Lower leg skin (tissue), 3 donors: ENCODE data around the gene CCAR1.

Experiments
- POLR2A ChIP-seq, 2 donors: fragments of 450-650 bp; IDR thresholded peaks; one replicate each; pipeline ENCODE4 v1.6.1; 2016 to 2017; ENCODE audit warnings: antibody characterized with exemption in 2 of 2, mild to moderate bottlenecking in 1 of 2, moderate library complexity in 1 of 2
- TF ChIP-seq, protein P1 (sequence below), 3 donors: fragments of 450-650 bp; IDR thresholded peaks; one replicate each; pipeline ENCODE4 v1.5.1; 2016; ENCODE audit warnings: antibody characterized with exemption in 3 of 3, mild to moderate bottlenecking in 3 of 3, moderate library complexity in 2 of 3

GRCh38 chr10:68826764-68827591 lies 105.9 kb downstream of the CCAR1 start, which contains the start of gene STOX1:
- TF ChIP-seq, protein P1, sequence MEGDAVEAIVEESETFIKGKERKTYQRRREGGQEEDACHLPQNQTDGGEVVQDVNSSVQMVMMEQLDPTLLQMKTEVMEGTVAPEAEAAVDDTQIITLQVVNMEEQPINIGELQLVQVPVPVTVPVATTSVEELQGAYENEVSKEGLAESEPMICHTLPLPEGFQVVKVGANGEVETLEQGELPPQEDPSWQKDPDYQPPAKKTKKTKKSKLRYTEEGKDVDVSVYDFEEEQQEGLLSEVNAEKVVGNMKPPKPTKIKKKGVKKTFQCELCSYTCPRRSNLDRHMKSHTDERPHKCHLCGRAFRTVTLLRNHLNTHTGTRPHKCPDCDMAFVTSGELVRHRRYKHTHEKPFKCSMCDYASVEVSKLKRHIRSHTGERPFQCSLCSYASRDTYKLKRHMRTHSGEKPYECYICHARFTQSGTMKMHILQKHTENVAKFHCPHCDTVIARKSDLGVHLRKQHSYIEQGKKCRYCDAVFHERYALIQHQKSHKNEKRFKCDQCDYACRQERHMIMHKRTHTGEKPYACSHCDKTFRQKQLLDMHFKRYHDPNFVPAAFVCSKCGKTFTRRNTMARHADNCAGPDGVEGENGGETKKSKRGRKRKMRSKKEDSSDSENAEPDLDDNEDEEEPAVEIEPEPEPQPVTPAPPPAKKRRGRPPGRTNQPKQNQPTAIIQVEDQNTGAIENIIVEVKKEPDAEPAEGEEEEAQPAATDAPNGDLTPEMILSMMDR (IDR thresholded peaks at IDR 0.05): no peak
- TF ChIP-seq POLR2A (IDR thresholded peaks at IDR 0.05): no peak
